K562 (cell line): Measurements from ENCODE around the gene PGBD4. TPM values are rescaled to one million over a fixed set of nuclear protein-coding genes. Genes with fewer than 3 reads are reported as not detected.
A peak's percentile ranks its signal among the peaks of the same experiment; 100 is the strongest.

Experiments
- CBX1 ChIP-seq: sonication (generic); IDR thresholded peaks from 2 replicates; pipeline ENCODE4 v1.6.1; 2016; ENCODE audit warnings: antibody characterized with exemption, low read depth, mild to moderate bottlenecking
- DPF2 ChIP-seq: fragments of 450-650 bp; IDR thresholded peaks from 2 replicates; pipeline ENCODE4 v1.6.1; 2016
- E2F3 ChIP-seq: fragments of 250-450 bp; sonication (Bioruptor Pico); IDR thresholded peaks from 2 replicates; pipeline ENCODE4 v1.4.0; 2020; ENCODE audit warnings: mild to moderate bottlenecking
- ELK1 ChIP-seq: sonication (generic); formaldehyde crosslinking; IDR thresholded peaks from 2 replicates; pipeline ENCODE4 v1.8.1; 2022; ENCODE audit warnings: missing genetic modification reagents
- FOXO4 ChIP-seq: fragments of 450-650 bp; formaldehyde crosslinking; IDR thresholded peaks from 2 replicates; pipeline ENCODE4 v1.4.0; 2020; ENCODE audit warnings: mild to moderate bottlenecking, moderate library complexity
- NCOR1 ChIP-seq: fragments of 450-650 bp; IDR thresholded peaks from 2 replicates; pipeline ENCODE4 v1.6.1; 2016; ENCODE audit warnings: mild to moderate bottlenecking, moderate library complexity
- NFE2L1 ChIP-seq: fragments of 450-650 bp; IDR thresholded peaks from 2 replicates; pipeline ENCODE4 v1.6.1; 2016; ENCODE audit warnings: missing genetic modification characterization, low read depth, mild to moderate bottlenecking, missing compliant biosample characterization, moderate library complexity, borderline replicate concordance
- NR4A1 ChIP-seq, 2 experiments: fragments of 250-450 bp in 1 of 2; fragments of 450-650 bp in 1 of 2; sonication (Bioruptor Pico) in 1 of 2; IDR thresholded peaks; 2 replicates each; pipeline versions ENCODE4 v1.4.0 to v1.6.1; 2016 to 2020; ENCODE audit warnings: mild to moderate bottlenecking in 2 of 2, missing compliant biosample characterization in 1 of 2, missing genetic modification characterization in 1 of 2, moderate library complexity in 1 of 2
- REST ChIP-seq, 2 experiments: fragments of 450-650 bp; formaldehyde crosslinking in 1 of 2; IDR thresholded peaks; 2 replicates each; pipeline versions ENCODE4 v1.4.0 to v1.6.1; 2014 to 2020; ENCODE audit warnings: mild to moderate bottlenecking in 2 of 2, borderline replicate concordance in 1 of 2, low read depth in 1 of 2
- YY1 ChIP-seq, 3 experiments: IDR thresholded peaks; 2 replicates each; pipeline ENCODE4 v1.6.1; 2011; ENCODE audit warnings: low read length in 2 of 3, mild to moderate bottlenecking in 2 of 3, moderate library complexity in 2 of 3, borderline replicate concordance in 1 of 3, control low read depth in 1 of 3, low read depth in 1 of 3; ENCODE audit not compliant: insufficient read depth in 3 of 3, insufficient replicate concordance in 2 of 3, control insufficient read depth in 1 of 3, insufficient read length in 1 of 3; ENCODE audit errors: extremely low read depth in 1 of 3
- ZNF354B ChIP-seq: fragments of 250-450 bp; sonication (Bioruptor Pico); IDR thresholded peaks from 2 replicates; pipeline ENCODE4 v1.4.0; 2020
- polyA plus RNA-seq, 8 experiments: library from polyadenylated mRNA; depleted of rRNA in 4 of 8; stranded (reverse) in 5 of 8; unstranded in 3 of 8; fragments of >200 nt; fragmentation: Nextera tagmentation in 2 of 8; fragmentation: Illumina TruSeq in 1 of 8; extraction: Ambion mirVana in 2 of 8; extraction: Trizol in 1 of 8; gene quantifications; 2 replicates each; pipeline versions ENCODE4 v1.2.1 to v1.2.3, GENCODE V29; 2011 to 2014; ENCODE audit warnings: inconsistent platforms in 1 of 8, missing spikeins in 1 of 8
- total RNA-seq, 7 experiments: library from RNA; depleted of rRNA in 6 of 7; stranded (reverse); fragments of >200 nt in 6 of 7; fragmentation: Illumina TruSeq in 2 of 7; extraction: Trizol in 2 of 7; gene quantifications; 2 replicates each; pipeline versions ENCODE4 v1.2.1 to v1.2.3, GENCODE V29; 2011 to 2021; ENCODE audit warnings: low replicate concordance in 1 of 7

The PGBD4 gene
- total and polyA plus RNA-seq, 9 of the 15 experiments (the other 6 are each of a cell fraction or from before 2014, with no cell fraction given): 2.1 to 4.9 (median 2.7) TPM

- TF ChIP-seq REST (IDR thresholded peaks at IDR 0.05; ENCODE audit: borderline replicate concordance) (no peak), REST (CRISPR knock-in tag; IDR thresholded peaks at IDR 0.05; ENCODE audit: low read depth) (no peak), ZNF354B (no peak), NCOR1 (peak; percentile 42; the same call in 1 of the 2 replicates), E2F3 (CRISPR knock-in tag) (no peak), NR4A1 (CRISPR knock-in tag; IDR thresholded peaks at IDR 0.05) (no peak), NR4A1 (tag; IDR thresholded peaks at IDR 0.05) (no peak), ELK1 (no peak), NFE2L1 (tag) (no peak), DPF2 (peak; percentile 76; the same call in 1 of the 2 replicates), YY1 (IDR thresholded peaks at IDR 0.05; ENCODE audit: borderline replicate concordance in 1 of 3, control insufficient read depth in 1 of 3, extremely low read depth in 1 of 3, insufficient read depth in 3 of 3, insufficient read length in 1 of 3, insufficient replicate concordance in 2 of 3, low read depth in 1 of 3, low read length in 2 of 3) (no peak), CBX1 (no peak), FOXO4 (CRISPR knock-in tag) (no peak)
These were observed 22.0 kb upstream of the PGBD4 start (continued) for GRCh38 chr15:34079904-34080303.
